Panc1 (cell line): ENCODE results near the gene E2F3. TPM values are rescaled to one million over a fixed set of nuclear protein-coding genes. Genes with fewer than 3 reads are reported as not detected.

Source experiments
- ATAC-seq: fragments of 200-7000 bp; cut with Tn5 transposase; 2 replicates; pipeline ENCODE4 v1.9.1; 2020; ENCODE audit warnings: mild to moderate bottlenecking, moderate library complexity
- BruUV-seq: library from RNA; stranded (reverse); fragments of 400-500 nt; replicated peaks from 2 replicates; lab custom pipeline; 2021; lab: Mats Ljungman, UMichigan
- CTCF ChIA-PET: fragments of 300-600 bp; sonication (Branson Sonifier 250); formaldehyde crosslinking; loops from one replicate; lab custom pipeline; 2022; ENCODE audit warnings: antibody characterized with exemption; lab: Charles Lee
- POLR2A ChIA-PET: fragments of 300-600 bp; sonication (Branson Sonifier 250); formaldehyde crosslinking; loops from one replicate; lab custom pipeline; 2022; ENCODE audit warnings: antibody characterized with exemption; lab: Charles Lee
- DNase-seq: peaks from one replicate; pipeline ENCODE4 v3.0.0-alpha.2; 2010; ENCODE audit warnings: low read depth, low spot score
- H3K27ac ChIP-seq: 2 replicates; pipeline ENCODE4 v1.5.1; 2011; ENCODE audit warnings: mild to moderate bottlenecking, low read length, inconsistent platforms
- H3K27me3 ChIP-seq: fragments of 200-500 bp; sonication (Bioruptor generic); 2 replicates; pipeline ENCODE4 v1.6.0; 2014; ENCODE audit warnings: low read length, inconsistent platforms; ENCODE audit not compliant: control insufficient read depth, insufficient read depth
- H3K36me3 ChIP-seq: fragments of 200-500 bp; sonication (Bioruptor generic); 2 replicates; pipeline ENCODE4 v1.5.1; 2014; ENCODE audit warnings: inconsistent platforms, mild to moderate bottlenecking, low read length, moderate library complexity; ENCODE audit not compliant: control insufficient read depth, insufficient read depth
- H3K4me1 ChIP-seq: 2 replicates; pipeline ENCODE4 v1.5.1; 2011; ENCODE audit warnings: inconsistent platforms, mild to moderate bottlenecking, low read length, moderate library complexity; ENCODE audit not compliant: control insufficient read depth, insufficient read depth
- H3K4me3 ChIP-seq, 2 experiments: 2 replicates each; pipeline ENCODE4 v1.5.1; 2011 to 2012; ENCODE audit warnings: low read depth in 2 of 2, low read length in 2 of 2, mild to moderate bottlenecking in 2 of 2, inconsistent platforms in 1 of 2, moderate library complexity in 1 of 2
- H3K9me3 ChIP-seq: fragments of 200-500 bp; sonication (Bioruptor generic); 2 replicates; pipeline ENCODE4 v1.5.1; 2014; ENCODE audit warnings: low read depth, mild to moderate bottlenecking, inconsistent platforms, low read length, moderate library complexity; ENCODE audit not compliant: control insufficient read depth, insufficient read depth
- POLR2AphosphoS5 ChIP-seq: IDR thresholded peaks from 2 replicates; pipeline ENCODE4 v1.6.1; 2012; ENCODE audit warnings: mild to moderate bottlenecking, low read depth, low read length, moderate library complexity
- SIN3A ChIP-seq: IDR thresholded peaks from 2 replicates; pipeline ENCODE4 v1.6.1; 2012; ENCODE audit warnings: low read depth, mild to moderate bottlenecking, low read length, moderate library complexity, borderline replicate concordance; ENCODE audit not compliant: insufficient read depth
- TCF7L2 ChIP-seq: IDR thresholded peaks from 2 replicates; pipeline ENCODE4 v1.6.1; 2011; ENCODE audit warnings: mild to moderate bottlenecking, low read depth, low read length, inconsistent platforms
- in situ Hi-C: cut with HindIII; loops from 2 replicates; pipeline ENCODE4 v1.10.0; 2016; ENCODE audit warnings: low sequenced_read_pairs, low pct_unique_long_range_greater_than_20kb
- intact Hi-C: fragments of 100-400 bp; cut with micrococcal nuclease; formaldehyde crosslinking; loops from one replicate; pipeline ENCODE4 v1.10.0; 2022; ENCODE audit not compliant: unreplicated experiment
- total RNA-seq: library from RNA; stranded (reverse); gene quantifications from one replicate; pipeline ENCODE4 v1.2.1, GENCODE V29; 2021; ENCODE audit not compliant: unreplicated experiment
- TF ChIP-seq, protein P1 (sequence below): fragments of 450-650 bp; IDR thresholded peaks from 2 replicates; pipeline ENCODE4 v1.5.1; 2017; ENCODE audit warnings: mild to moderate bottlenecking
- TF ChIP-seq, protein P2 (sequence below), 2 experiments: IDR thresholded peaks; 2 replicates each; pipeline ENCODE4 v1.6.1; 2011 to 2012; ENCODE audit warnings: low read depth in 2 of 2, control low read depth in 1 of 2, low read length in 1 of 2, mild to moderate bottlenecking in 1 of 2, moderate library complexity in 1 of 2; ENCODE audit not compliant: insufficient read depth in 1 of 2

The E2F3 gene
- total RNA-seq, 1 experiment from 2014 or later, result 31.0 TPM

DNA sequence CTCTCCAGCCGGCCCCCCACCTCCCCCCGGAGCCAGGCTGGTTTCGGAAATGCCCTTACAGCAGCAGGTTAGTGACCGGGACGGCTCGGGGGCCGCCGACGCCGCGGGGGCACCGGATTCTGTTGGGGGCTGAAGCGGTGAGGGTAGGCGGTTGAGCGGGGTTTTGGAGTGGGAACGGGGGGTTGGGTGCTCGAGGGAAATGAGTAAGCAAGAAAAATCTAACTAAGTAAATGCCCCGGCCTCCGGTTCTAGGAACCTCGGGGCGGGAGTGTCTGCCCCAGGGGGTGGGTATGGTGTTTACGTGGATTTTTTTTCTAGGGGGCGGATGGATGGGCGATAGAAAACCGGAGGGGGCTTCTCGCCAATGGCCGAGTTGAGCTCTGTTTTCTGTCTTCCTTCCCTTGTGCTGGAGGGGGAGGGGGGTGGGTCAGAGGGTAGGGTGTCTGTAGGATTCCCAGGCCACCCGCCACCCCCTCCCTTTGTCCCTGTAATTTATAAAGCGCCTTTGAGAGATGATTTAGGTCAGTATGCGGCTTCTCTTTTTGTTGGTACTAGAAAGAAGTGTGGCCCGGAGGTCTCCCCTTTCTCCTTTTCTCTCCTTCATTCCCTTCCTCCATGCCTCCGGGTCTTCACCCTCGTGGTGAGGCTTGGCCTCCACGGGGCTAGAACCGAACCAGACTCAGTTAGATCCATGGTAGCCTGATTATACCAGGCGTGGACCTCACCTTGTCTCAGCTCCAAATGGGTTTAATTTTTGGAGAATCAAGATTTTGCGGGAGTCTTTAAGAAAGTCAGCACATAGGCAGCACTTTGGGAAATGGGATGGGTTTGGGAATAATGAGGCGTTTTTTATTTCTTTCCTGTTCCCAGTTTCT is 2.3 kb downstream of the E2F3 start:
- peaks cover 10% of the 10 kb centered on the region; the same call in 1 of the 2 replicates for H3K4me1 ChIP-seq
- H3K36me3 ChIP-seq, result peaks cover 26% of the 10 kb centered on the region
- H3K27ac ChIP-seq, result peak overlapping the region; percentile 99
- DNase-seq (peak; percentile 4), ATAC-seq (no peak)
- TF ChIP-seq, protein P1, sequence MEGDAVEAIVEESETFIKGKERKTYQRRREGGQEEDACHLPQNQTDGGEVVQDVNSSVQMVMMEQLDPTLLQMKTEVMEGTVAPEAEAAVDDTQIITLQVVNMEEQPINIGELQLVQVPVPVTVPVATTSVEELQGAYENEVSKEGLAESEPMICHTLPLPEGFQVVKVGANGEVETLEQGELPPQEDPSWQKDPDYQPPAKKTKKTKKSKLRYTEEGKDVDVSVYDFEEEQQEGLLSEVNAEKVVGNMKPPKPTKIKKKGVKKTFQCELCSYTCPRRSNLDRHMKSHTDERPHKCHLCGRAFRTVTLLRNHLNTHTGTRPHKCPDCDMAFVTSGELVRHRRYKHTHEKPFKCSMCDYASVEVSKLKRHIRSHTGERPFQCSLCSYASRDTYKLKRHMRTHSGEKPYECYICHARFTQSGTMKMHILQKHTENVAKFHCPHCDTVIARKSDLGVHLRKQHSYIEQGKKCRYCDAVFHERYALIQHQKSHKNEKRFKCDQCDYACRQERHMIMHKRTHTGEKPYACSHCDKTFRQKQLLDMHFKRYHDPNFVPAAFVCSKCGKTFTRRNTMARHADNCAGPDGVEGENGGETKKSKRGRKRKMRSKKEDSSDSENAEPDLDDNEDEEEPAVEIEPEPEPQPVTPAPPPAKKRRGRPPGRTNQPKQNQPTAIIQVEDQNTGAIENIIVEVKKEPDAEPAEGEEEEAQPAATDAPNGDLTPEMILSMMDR, result no peak
- TF ChIP-seq, protein P2, sequence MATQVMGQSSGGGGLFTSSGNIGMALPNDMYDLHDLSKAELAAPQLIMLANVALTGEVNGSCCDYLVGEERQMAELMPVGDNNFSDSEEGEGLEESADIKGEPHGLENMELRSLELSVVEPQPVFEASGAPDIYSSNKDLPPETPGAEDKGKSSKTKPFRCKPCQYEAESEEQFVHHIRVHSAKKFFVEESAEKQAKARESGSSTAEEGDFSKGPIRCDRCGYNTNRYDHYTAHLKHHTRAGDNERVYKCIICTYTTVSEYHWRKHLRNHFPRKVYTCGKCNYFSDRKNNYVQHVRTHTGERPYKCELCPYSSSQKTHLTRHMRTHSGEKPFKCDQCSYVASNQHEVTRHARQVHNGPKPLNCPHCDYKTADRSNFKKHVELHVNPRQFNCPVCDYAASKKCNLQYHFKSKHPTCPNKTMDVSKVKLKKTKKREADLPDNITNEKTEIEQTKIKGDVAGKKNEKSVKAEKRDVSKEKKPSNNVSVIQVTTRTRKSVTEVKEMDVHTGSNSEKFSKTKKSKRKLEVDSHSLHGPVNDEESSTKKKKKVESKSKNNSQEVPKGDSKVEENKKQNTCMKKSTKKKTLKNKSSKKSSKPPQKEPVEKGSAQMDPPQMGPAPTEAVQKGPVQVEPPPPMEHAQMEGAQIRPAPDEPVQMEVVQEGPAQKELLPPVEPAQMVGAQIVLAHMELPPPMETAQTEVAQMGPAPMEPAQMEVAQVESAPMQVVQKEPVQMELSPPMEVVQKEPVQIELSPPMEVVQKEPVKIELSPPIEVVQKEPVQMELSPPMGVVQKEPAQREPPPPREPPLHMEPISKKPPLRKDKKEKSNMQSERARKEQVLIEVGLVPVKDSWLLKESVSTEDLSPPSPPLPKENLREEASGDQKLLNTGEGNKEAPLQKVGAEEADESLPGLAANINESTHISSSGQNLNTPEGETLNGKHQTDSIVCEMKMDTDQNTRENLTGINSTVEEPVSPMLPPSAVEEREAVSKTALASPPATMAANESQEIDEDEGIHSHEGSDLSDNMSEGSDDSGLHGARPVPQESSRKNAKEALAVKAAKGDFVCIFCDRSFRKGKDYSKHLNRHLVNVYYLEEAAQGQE (IDR thresholded peaks at IDR 0.05; ENCODE audit: insufficient read depth in 1 of 2, low read depth in 2 of 2, low read length in 1 of 2), result no peak
- TF ChIP-seq SIN3A, result no peak
- no peak; the same call in 1 of the 2 replicates for TF ChIP-seq POLR2AphosphoS5
- TF ChIP-seq TCF7L2, result no peak
- no TSS peak for BruUV-seq
- H3K9me3 ChIP-seq, result no peaks in the 10 kb centered on the region
- no peaks in the 10 kb centered on the region for H3K27me3 ChIP-seq
- ChIA-PET CTCF (interaction anchor here (0.6 to 1.0 kb wide), 4 partner anchors 45 to 160 kb away, joined by 3 to 22 read pairs (median 6); no protein-coding TSS in a partner anchor), POLR2A (interaction anchor here (0.6 to 1.7 kb wide), 3 partner anchors 10 to 344 kb away, joined by 3 to 7 read pairs (median 6); no protein-coding TSS in a partner anchor)
- in situ Hi-C loops, result no loop called here
- peak overlapping the region; percentile 94 to 97 for H3K4me3 ChIP-seq
- intact Hi-C loops, result loop anchor here (1.0 to 5.0 kb wide), 2 partner anchors 112 to 124 kb away; no protein-coding TSS in a partner anchor

DNA sequence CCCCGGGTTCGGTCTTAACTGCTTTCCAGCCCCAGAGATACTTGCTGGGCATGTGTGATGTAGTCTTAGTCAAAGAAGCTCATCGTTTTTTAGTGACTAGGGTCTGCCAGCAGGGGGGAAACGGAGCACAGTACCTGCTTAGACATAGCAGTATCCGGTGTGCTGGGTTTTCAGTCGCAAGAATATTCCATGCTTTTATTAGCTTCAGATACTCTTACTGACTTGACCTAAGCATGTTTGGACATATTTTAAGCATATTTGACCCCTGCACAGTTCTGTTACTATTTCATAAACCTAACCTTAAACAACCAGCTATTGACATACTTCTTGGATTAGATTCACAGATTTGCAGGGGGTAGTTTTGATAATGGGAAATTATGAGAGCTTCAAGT is 3.0 kb downstream of the E2F3 start:
- peaks cover 10% of the 10 kb centered on the region; the same call in 1 of the 2 replicates for H3K4me1 ChIP-seq
- peak overlapping the region; percentile 94 to 97 for H3K4me3 ChIP-seq
- no peak for TF ChIP-seq POLR2AphosphoS5
- TF ChIP-seq, protein P1, result peak; percentile 67
- peak overlapping the region; percentile 99 for H3K27ac ChIP-seq
- in situ Hi-C loops, result no loop called here
- BruUV-seq, result TSS peak; percentile 79
- no peaks in the 10 kb centered on the region for H3K27me3 ChIP-seq
- ATAC-seq, result no peak
- intact Hi-C loops, result loop anchor here (1.0 to 5.0 kb wide), 2 partner anchors 112 to 124 kb away; no protein-coding TSS in a partner anchor
- POLR2A ChIA-PET, result interaction anchor here (0.7 to 1.7 kb wide), 2 partner anchors 9 to 126 kb away, joined by 3 to 6 read pairs; no protein-coding TSS in a partner anchor
- peaks cover 26% of the 10 kb centered on the region for H3K36me3 ChIP-seq
- no peaks in the 10 kb centered on the region for H3K9me3 ChIP-seq
- DNase-seq, result peak; percentile 55
- CTCF ChIA-PET, result interaction anchor here (0.6 to 1.0 kb wide), 4 partner anchors 44 to 159 kb away, joined by 3 to 22 read pairs (median 6); no protein-coding TSS in a partner anchor
